ENCODE measurements around the gene VSTM4. TPM values are rescaled to one million over a fixed set of nuclear protein-coding genes. Genes with fewer than 3 reads are reported as not detected.

VSTM4 gene
- total and polyA plus RNA-seq, 4 donors = 2.9 to 49.4 (median 7.2) TPM

GRCh38 chr10:49089557-49090188 is 25.6 kb downstream of the VSTM4 start:
- ATAC-seq (ENCODE audit: insufficient read depth, low FRiP score) = peak; percentile 32
- Histone ChIP-seq H3K9ac (ENCODE audit: insufficient read depth in 1 of 2, low read length in 2 of 2) (no peak overlapping the region), H3K4me1 (ENCODE audit: control insufficient read depth in 5 of 5, insufficient read depth in 5 of 5, low read length in 5 of 5) (peaks cover 4 to 18% (median 7%) of the 10 kb centered on the region in 5 donors), H3K27me3 (ENCODE audit: control insufficient read depth in 3 of 3, insufficient read depth in 3 of 3, low read length in 2 of 3) (no peaks in the 10 kb centered on the region), H3K9me3 (ENCODE audit: control insufficient read depth in 4 of 4, insufficient read depth in 3 of 4, low read length in 3 of 4) (peaks cover 0 to 7% (median 2%) of the 10 kb centered on the region in 4 donors), H3K36me3 (ENCODE audit: control insufficient read depth in 4 of 4, insufficient read depth in 4 of 4, low read length in 4 of 4) (peaks cover 0 to 22% (median 0%) of the 10 kb centered on the region in 4 donors), H3K4me3 (no peak overlapping the region), H3K27ac (ENCODE audit: low read depth in 1 of 2, low read length in 1 of 2) (no peak overlapping the region)
- 63 to 83% methylated on average over 3 of the region's 3 CpGs for WGBS, 2 donors
- DNase-seq = peak in 2 of 3 donors; percentile 44 to 67
- TF ChIP-seq CTCF (IDR thresholded peaks at IDR 0.05; ENCODE audit: control extremely low read depth, extremely low read depth) = no peak

GRCh38 chr10:49089152-49089551 is 26.2 kb downstream of the VSTM4 start:
- peaks cover 0 to 7% (median 2%) of the 10 kb centered on the region in 4 donors for H3K9me3 ChIP-seq (ENCODE audit: control insufficient read depth in 4 of 4, insufficient read depth in 3 of 4, low read length in 3 of 4)
- WGBS, 2 donors = 92 to 94% methylated on average over 2 of the region's 2 CpGs
- H3K36me3 ChIP-seq (ENCODE audit: control insufficient read depth in 4 of 4, insufficient read depth in 4 of 4, low read length in 4 of 4) = peaks cover 0 to 19% (median 0%) of the 10 kb centered on the region in 4 donors
- no peak overlapping the region for H3K9ac ChIP-seq (ENCODE audit: insufficient read depth in 1 of 2, low read length in 2 of 2)
- ATAC-seq (ENCODE audit: insufficient read depth, low FRiP score) (no peak), DNase-seq (no peak)
- no peaks in the 10 kb centered on the region for H3K27me3 ChIP-seq (ENCODE audit: control insufficient read depth in 3 of 3, insufficient read depth in 3 of 3, low read length in 2 of 3)
- no peak overlapping the region for H3K4me3 ChIP-seq
- TF ChIP-seq CTCF (IDR thresholded peaks at IDR 0.05; ENCODE audit: control extremely low read depth, extremely low read depth) = no peak
- peaks cover 4 to 18% (median 7%) of the 10 kb centered on the region in 5 donors for H3K4me1 ChIP-seq (ENCODE audit: control insufficient read depth in 5 of 5, insufficient read depth in 5 of 5, low read length in 5 of 5)
- no peak overlapping the region for H3K27ac ChIP-seq (ENCODE audit: low read depth in 1 of 2, low read length in 1 of 2)

- no peak overlapping the region for H3K27ac ChIP-seq (ENCODE audit: low read depth in 1 of 2, low read length in 1 of 2)
- no peak overlapping the region for H3K9ac ChIP-seq (ENCODE audit: insufficient read depth in 1 of 2, low read length in 2 of 2)
- H3K27me3 ChIP-seq (ENCODE audit: control insufficient read depth in 3 of 3, insufficient read depth in 3 of 3, low read length in 2 of 3) = peaks cover 0 to 5% (median 0%) of the 10 kb centered on the region in 3 donors
- no peak for DNase-seq
- H3K4me1 ChIP-seq (ENCODE audit: control insufficient read depth in 5 of 5, insufficient read depth in 5 of 5, low read length in 5 of 5) = peaks cover 5 to 28% (median 9%) of the 10 kb centered on the region in 5 donors
- no peak overlapping the region for H3K4me3 ChIP-seq
- H3K9me3 ChIP-seq (ENCODE audit: control insufficient read depth in 4 of 4, insufficient read depth in 3 of 4, low read length in 3 of 4) = peaks cover 0 to 7% (median 2%) of the 10 kb centered on the region in 4 donors
- no peak for TF ChIP-seq CTCF (IDR thresholded peaks at IDR 0.05; ENCODE audit: control extremely low read depth, extremely low read depth)
- 85 to 89% methylated on average over 3 of the region's 3 CpGs for WGBS, 2 donors
- ATAC-seq (ENCODE audit: insufficient read depth, low FRiP score) = no peak
- peaks cover 0 to 19% (median 0%) of the 10 kb centered on the region in 4 donors for H3K36me3 ChIP-seq (ENCODE audit: control insufficient read depth in 4 of 4, insufficient read depth in 4 of 4, low read length in 4 of 4)
Observed at GRCh38 chr10:49086889-49087288, 28.4 kb downstream of the VSTM4 start.
